Ishikawa (cell line): ENCODE data around the gene EFCAB10.

Experiments used
- CEBPB ChIP-seq: IDR thresholded peaks from 2 replicates; pipeline ENCODE4 v1.6.1; 2012
- CREB1 ChIP-seq: IDR thresholded peaks from 2 replicates; pipeline ENCODE4 v1.6.1; 2012; ENCODE audit warnings: low read depth
- EGR1 ChIP-seq: IDR thresholded peaks from 2 replicates; pipeline ENCODE4 v1.6.1; 2012
- EP300 ChIP-seq: IDR thresholded peaks from 2 replicates; pipeline ENCODE4 v1.6.1; 2012; ENCODE audit warnings: borderline replicate concordance
- FOXM1 ChIP-seq: IDR thresholded peaks from 2 replicates; pipeline ENCODE4 v1.6.1; 2012; ENCODE audit warnings: low read depth, borderline replicate concordance
- NFIC ChIP-seq: IDR thresholded peaks from 2 replicates; pipeline ENCODE4 v1.6.1; 2012
- RAD21 ChIP-seq: IDR thresholded peaks from 2 replicates; pipeline ENCODE4 v1.6.1; 2012; ENCODE audit warnings: low read depth
- TAF1 ChIP-seq: IDR thresholded peaks from 2 replicates; pipeline ENCODE4 v1.6.1; 2012; ENCODE audit warnings: low read depth, mild to moderate bottlenecking
- TCF12 ChIP-seq: IDR thresholded peaks from 2 replicates; pipeline ENCODE4 v1.6.1; 2012; ENCODE audit warnings: low read depth
- TEAD4 ChIP-seq: IDR thresholded peaks from 2 replicates; pipeline ENCODE4 v1.6.1; 2012
- YY1 ChIP-seq: IDR thresholded peaks from 2 replicates; pipeline ENCODE4 v1.6.1; 2012; ENCODE audit warnings: low read depth
- ZBTB7A ChIP-seq: IDR thresholded peaks from 2 replicates; pipeline ENCODE4 v1.6.1; 2012; ENCODE audit warnings: low read depth
- TF ChIP-seq, protein P1 (sequence below): IDR thresholded peaks from 2 replicates; pipeline ENCODE4 v1.6.1; 2012; ENCODE audit warnings: low read depth, mild to moderate bottlenecking
- TF ChIP-seq, protein P2 (sequence below): IDR thresholded peaks from 2 replicates; pipeline ENCODE4 v1.6.1; 2012
- TF ChIP-seq, protein P3 (sequence below): IDR thresholded peaks from 2 replicates; pipeline ENCODE4 v1.6.1; 2012

The EFCAB10 gene

DNA sequence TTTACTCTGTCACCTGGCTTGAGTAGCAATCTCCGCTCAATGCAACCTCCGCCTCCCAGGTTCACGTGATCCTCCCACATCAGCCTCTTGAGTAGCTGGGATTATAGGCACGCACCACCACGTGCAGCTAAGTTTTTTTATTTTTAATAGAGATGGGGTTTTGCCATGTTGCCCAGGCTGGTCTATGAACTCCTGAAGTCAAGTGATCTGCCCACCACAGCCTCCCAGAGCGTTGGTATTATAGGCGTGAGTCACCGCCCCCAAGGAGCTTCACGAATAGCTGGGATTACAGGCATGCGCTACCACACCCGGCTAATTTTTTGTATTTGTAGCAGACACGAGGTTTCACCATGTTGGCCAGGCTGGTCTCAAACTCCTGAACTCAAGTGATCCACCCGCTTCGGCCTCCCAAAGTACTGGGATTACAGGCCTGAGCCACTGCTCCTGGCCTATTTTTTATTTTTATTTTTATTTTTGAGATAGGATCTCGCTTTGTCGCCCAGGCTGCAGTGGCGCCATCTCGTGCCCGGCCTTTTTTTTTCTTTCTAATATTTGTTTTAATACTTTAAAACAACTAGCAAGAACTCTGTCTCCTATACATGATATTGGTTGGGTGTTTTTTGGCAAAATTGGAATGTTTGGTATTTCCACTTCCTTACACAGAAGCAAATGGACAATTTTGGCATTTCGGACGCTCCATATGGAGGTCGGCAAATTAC, 1.1 kb downstream of the EFCAB10 start:
- TF ChIP-seq EGR1 (no peak), TAF1 (no peak), NFIC (no peak)

DNA sequence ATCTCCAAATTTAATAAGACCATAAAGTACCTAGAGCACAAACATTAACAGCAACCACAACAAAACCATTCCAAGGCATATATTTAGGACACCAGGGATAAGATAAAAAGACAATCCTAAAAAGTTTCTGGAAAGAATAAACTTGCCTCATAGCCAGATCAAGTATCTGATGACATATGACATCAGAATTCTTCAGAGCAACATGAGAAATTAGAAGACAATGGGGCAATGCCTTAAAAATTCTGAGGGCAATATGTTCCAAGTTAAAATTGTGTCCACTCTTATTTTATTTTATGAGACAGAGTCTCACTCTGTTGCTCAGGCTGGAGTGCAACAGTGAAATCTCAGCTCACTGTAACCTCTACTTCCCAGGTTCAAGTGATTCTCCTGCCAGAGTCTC, 2.8 kb downstream of the EFCAB10 start:
- no peak for TF ChIP-seq CREB1
- TF ChIP-seq ZBTB7A, result no peak
- no peak for TF ChIP-seq EP300
- TF ChIP-seq, protein P1, sequence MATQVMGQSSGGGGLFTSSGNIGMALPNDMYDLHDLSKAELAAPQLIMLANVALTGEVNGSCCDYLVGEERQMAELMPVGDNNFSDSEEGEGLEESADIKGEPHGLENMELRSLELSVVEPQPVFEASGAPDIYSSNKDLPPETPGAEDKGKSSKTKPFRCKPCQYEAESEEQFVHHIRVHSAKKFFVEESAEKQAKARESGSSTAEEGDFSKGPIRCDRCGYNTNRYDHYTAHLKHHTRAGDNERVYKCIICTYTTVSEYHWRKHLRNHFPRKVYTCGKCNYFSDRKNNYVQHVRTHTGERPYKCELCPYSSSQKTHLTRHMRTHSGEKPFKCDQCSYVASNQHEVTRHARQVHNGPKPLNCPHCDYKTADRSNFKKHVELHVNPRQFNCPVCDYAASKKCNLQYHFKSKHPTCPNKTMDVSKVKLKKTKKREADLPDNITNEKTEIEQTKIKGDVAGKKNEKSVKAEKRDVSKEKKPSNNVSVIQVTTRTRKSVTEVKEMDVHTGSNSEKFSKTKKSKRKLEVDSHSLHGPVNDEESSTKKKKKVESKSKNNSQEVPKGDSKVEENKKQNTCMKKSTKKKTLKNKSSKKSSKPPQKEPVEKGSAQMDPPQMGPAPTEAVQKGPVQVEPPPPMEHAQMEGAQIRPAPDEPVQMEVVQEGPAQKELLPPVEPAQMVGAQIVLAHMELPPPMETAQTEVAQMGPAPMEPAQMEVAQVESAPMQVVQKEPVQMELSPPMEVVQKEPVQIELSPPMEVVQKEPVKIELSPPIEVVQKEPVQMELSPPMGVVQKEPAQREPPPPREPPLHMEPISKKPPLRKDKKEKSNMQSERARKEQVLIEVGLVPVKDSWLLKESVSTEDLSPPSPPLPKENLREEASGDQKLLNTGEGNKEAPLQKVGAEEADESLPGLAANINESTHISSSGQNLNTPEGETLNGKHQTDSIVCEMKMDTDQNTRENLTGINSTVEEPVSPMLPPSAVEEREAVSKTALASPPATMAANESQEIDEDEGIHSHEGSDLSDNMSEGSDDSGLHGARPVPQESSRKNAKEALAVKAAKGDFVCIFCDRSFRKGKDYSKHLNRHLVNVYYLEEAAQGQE, result no peak
- no peak for TF ChIP-seq TAF1
- TF ChIP-seq, protein P2, sequence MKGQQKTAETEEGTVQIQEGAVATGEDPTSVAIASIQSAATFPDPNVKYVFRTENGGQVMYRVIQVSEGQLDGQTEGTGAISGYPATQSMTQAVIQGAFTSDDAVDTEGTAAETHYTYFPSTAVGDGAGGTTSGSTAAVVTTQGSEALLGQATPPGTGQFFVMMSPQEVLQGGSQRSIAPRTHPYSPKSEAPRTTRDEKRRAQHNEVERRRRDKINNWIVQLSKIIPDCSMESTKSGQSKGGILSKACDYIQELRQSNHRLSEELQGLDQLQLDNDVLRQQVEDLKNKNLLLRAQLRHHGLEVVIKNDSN, result no peak

DNA sequence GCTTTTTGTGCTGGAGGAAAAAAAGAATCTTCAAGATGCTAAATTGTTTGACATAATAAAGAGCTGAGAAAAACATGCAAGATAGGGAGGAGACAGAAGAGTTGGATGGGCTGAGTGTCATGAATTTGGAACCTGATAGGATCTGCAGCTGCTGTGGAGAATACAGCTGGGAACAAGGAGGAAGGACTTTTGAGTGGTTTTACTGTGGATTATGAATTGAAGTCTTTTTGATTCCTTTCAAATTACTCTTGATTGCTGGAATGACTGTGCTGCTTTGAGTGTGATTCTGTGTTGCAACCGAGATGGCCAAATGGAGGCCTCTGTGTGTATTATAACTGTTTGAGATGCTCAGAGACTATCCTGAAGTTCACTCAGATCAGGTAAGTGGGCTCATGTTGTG, 4.0 kb downstream of the EFCAB10 start:
- TF ChIP-seq EGR1 (no peak), ZBTB7A (no peak), FOXM1 (no peak), RAD21 (no peak), TAF1 (no peak), YY1 (no peak), CREB1 (no peak), CEBPB (no peak), NFIC (no peak)
- TF ChIP-seq, protein P3, sequence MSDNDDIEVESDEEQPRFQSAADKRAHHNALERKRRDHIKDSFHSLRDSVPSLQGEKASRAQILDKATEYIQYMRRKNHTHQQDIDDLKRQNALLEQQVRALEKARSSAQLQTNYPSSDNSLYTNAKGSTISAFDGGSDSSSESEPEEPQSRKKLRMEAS, result no peak
- TF ChIP-seq, protein P1, result no peak
- TF ChIP-seq, protein P2, result no peak

DNA sequence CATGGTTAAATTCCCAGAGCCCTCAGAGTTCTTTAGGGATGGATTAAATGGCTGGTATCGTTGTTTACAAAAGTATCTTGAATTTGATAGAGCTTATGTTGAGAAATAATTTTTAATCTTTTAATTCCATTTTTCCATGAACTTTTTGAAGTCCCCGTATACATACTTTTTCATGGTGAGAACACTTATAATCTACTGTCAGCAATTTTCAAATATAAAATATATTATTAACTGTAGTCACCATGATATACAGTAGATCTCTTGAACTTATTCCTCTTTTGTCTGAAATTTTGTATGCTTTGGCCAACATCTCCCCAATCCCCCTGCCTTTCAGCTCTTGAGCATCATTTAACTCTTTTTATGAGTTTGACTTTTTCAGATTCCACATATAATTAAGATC, 9.4 kb downstream of the EFCAB10 start:
- no peak for TF ChIP-seq EP300
- TF ChIP-seq NFIC, result no peak
- no peak for TF ChIP-seq FOXM1
- TF ChIP-seq, protein P1, result no peak
- no peak for TF ChIP-seq YY1
- TF ChIP-seq CREB1, result no peak
- no peak for TF ChIP-seq EGR1
- TF ChIP-seq, protein P2, result no peak
- TF ChIP-seq TAF1, result no peak
- TF ChIP-seq CEBPB, result no peak
- no peak for TF ChIP-seq TEAD4
- TF ChIP-seq, protein P3, result no peak
- TF ChIP-seq TCF12, result no peak
- no peak for TF ChIP-seq ZBTB7A
- TF ChIP-seq RAD21, result no peak
